Brain microvascular endothelial cell (primary cell): ENCODE data around the gene CD302.

Source experiments
- DNase-seq: peaks from one replicate; pipeline ENCODE4 v3.0.0-alpha.2; 2020
- H3K27ac ChIP-seq: fragments of 250-450 bp; sonication (Bioruptor Pico); 2 replicates; pipeline ENCODE4 v1.5.1; 2020; ENCODE audit warnings: mild to moderate bottlenecking, moderate library complexity
- H3K27me3 ChIP-seq: fragments of 250-450 bp; sonication (Bioruptor Pico); replicated peaks from 2 replicates; pipeline ENCODE4 v1.5.1; 2020; ENCODE audit warnings: mild to moderate bottlenecking
- H3K36me3 ChIP-seq: fragments of 250-450 bp; sonication (Bioruptor Pico); replicated peaks from 2 replicates; pipeline ENCODE4 v1.5.1; 2020; ENCODE audit warnings: mild to moderate bottlenecking
- H3K4me3 ChIP-seq: 2 replicates; pipeline ENCODE4 v1.5.1; 2011; ENCODE audit warnings: low read depth, mild to moderate bottlenecking, control low read depth, low read length, moderate library complexity
- in situ Hi-C: cut with HindIII; loops from 2 replicates; pipeline ENCODE4 v1.10.0; 2017; ENCODE audit warnings: low sequenced_read_pairs, low pct_ligation_motif_present
- TF ChIP-seq, protein P1 (sequence below): IDR thresholded peaks from 2 replicates; pipeline ENCODE4 v1.5.1; 2011; ENCODE audit warnings: low read depth, mild to moderate bottlenecking, moderate library complexity, low read length, control low read depth, inconsistent platforms; ENCODE audit errors: missing control alignments

The CD302 gene

DNA sequence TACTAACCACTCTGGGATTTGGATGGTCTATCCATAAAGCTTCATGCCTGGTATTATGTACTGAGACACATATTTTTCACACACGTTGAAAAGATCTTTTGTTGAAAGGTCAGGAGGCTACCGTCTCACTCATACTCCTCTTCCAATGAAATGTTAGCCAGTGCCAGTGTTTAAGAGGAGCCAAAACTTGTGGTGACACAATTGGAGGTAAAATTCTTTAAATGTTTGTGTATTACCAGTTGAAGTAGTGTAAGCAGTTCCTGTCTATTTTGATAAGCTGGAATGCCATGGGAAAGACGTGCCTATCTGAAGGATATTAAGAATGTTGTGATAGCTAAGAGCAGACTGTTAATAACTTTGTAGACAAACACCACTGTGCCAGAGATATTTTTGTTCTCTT, 53.6 kb downstream of the CD302 start:
- Histone ChIP-seq H3K27ac (peak overlapping the region; percentile 66), H3K4me3 (no peak overlapping the region), H3K36me3 (peaks cover 27% of the 10 kb centered on the region), H3K27me3 (no peaks in the 10 kb centered on the region)
- DNase-seq = peak; percentile 69
- in situ Hi-C loops = no loop called here
- TF ChIP-seq, protein P1, sequence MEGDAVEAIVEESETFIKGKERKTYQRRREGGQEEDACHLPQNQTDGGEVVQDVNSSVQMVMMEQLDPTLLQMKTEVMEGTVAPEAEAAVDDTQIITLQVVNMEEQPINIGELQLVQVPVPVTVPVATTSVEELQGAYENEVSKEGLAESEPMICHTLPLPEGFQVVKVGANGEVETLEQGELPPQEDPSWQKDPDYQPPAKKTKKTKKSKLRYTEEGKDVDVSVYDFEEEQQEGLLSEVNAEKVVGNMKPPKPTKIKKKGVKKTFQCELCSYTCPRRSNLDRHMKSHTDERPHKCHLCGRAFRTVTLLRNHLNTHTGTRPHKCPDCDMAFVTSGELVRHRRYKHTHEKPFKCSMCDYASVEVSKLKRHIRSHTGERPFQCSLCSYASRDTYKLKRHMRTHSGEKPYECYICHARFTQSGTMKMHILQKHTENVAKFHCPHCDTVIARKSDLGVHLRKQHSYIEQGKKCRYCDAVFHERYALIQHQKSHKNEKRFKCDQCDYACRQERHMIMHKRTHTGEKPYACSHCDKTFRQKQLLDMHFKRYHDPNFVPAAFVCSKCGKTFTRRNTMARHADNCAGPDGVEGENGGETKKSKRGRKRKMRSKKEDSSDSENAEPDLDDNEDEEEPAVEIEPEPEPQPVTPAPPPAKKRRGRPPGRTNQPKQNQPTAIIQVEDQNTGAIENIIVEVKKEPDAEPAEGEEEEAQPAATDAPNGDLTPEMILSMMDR = no peak

DNA sequence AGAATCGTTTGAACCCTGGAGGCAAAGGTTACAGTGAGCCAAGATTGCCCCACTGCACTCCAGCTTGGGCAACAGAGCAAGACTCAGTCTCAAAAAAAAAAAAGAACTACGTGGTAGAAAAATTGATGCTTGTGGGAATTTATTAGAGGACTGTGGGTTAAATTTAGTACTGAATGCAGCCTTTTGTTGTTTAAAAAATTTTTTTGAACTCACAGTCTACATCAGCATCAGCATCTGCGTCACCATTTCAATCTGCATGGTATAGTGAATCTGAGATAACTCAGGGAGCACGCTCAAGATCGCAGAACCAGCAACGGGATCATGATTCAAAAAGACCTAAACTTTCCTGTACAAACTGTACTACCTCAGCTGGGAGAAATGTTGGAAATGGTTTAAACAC, 55.2 kb downstream of the CD302 start:
- in situ Hi-C loops = no loop called here
- Histone ChIP-seq H3K27me3 (no peaks in the 10 kb centered on the region), H3K36me3 (peaks cover 29% of the 10 kb centered on the region), H3K27ac (peak overlapping the region; percentile 25), H3K4me3 (no peak overlapping the region)
- TF ChIP-seq, protein P1 = no peak
- DNase-seq = no peak

DNA sequence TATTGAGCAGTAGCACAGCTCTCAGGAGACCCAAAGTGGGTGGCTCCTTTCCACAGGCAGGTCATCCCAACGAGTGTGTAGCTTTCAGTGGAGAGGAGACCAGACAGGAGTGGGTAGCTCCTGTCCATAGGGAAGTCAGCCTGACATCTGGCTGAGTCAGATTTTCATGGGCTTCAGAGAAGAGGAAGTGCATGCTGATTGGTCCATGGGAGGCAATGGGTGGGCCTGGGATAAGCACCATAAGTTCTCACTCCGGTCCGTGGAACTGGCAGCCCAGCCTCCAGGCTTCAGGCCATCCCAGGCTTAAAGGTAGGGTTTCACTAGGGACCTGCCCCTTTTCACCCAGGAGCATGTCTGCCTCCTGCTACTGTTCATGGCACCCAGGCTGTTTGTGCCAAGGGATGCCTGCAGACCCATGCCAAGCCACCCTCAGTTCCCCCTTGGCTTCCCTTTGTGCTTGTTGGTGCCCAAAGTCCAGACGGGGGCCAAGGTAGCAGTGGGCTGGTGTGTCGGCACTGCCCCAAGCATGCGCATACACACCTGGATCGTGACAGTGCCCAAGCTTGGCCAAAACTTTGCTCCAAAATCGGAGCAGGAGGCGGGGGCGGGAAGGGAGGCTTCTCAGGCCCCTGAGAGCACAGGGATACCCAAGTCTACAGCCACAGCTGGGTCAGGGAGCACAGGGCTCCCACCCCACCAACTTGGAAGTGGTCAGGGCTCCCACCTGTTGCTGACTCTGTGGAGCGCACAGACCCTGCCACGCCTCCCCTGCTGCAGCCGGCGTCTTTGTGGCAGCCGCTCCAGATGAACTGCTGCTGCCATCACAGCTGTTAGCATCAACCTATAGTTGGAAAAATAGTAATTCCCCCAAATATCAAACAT, 59.3 kb downstream of the CD302 start:
- TF ChIP-seq, protein P1 = no peak
- in situ Hi-C loops = no loop called here
- Histone ChIP-seq H3K27ac (no peak overlapping the region), H3K27me3 (no peaks in the 10 kb centered on the region), H3K4me3 (no peak overlapping the region), H3K36me3 (peaks cover 26% of the 10 kb centered on the region)
- no peak for DNase-seq

DNA sequence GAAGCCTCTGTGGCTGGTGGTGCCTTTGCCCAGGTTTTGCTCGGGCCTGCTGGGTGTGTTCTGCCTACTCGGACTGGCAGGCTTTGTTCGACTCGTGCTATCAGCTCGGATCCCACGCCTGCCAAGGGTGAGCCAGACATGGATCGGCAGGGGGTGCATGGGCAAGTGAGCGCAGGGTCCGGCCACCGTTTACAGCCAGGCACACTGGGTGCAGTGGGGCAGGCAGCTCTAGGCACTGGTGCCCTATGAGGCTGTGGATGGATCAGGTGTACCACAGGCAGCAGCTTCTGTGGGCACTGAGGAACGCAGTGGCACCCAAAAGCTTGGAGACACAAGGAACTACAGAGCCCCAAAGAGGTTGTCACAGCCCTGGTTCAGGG, 60.1 kb downstream of the CD302 start:
- in situ Hi-C loops = no loop called here
- TF ChIP-seq, protein P1 = no peak
- peaks cover 26% of the 10 kb centered on the region for H3K36me3 ChIP-seq

DNA sequence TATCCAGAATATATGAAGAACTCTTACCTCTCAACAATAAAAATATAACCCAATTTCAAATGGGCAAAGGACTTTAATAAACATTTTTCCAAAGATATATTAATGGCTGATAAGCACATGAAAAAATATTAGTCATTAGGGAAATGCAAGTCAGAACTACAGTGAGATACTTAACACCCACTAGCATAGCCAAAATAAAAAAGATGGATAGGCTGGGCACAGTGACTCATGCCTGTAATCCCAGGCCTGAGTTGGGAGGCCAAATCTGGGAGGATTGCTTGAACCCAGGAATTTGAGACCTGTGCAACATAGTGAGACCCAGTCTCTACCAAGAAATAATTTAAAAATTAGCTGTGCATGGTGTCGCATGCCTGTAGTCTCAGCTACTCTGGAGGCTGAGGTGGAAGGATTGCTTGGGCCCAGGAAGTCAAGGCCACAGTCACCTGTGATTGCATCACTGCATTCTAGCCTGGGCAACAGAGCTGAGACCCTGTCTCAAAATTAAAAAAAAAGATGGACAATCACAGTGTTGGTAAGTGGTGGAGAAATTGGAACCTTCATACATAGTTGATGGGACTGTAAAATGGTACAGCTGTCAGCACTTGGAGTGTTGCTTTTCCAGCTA, 60.6 kb downstream of the CD302 start:
- no peak for DNase-seq
- TF ChIP-seq, protein P1 = no peak
- Histone ChIP-seq H3K27ac (no peak overlapping the region), H3K27me3 (no peaks in the 10 kb centered on the region), H3K4me3 (no peak overlapping the region), H3K36me3 (peaks cover 29% of the 10 kb centered on the region)
- in situ Hi-C loops = no loop called here

More for the DNA sequence above, 60.1 kb downstream of the CD302 start:
- no peak for DNase-seq
- H3K4me3 ChIP-seq = no peak overlapping the region
- H3K27me3 ChIP-seq = no peaks in the 10 kb centered on the region
- no peak overlapping the region for H3K27ac ChIP-seq
